ENCODE data around the gene DMAP1.

Gene DMAP1

GRCh38 chr1:44230796-44231195 is 17.5 kb downstream of the DMAP1 start:
- no peaks in the 10 kb centered on the region for H3K4me1 ChIP-seq (ENCODE audit: insufficient read depth, low read length)
- H3K36me3 ChIP-seq (ENCODE audit: insufficient read depth, low read length) = peaks cover 6% of the 10 kb centered on the region
- H3K27ac ChIP-seq (ENCODE audit: low read depth, low read length) = no peak overlapping the region
- no peak overlapping the region for H3K4me3 ChIP-seq (ENCODE audit: low read depth in 1 of 2, low read length in 2 of 2)
- no peak overlapping the region for H3K9ac ChIP-seq (ENCODE audit: low read length)
- no peaks in the 10 kb centered on the region for H3K27me3 ChIP-seq (ENCODE audit: control insufficient read depth in 1 of 2, insufficient read depth in 2 of 2, low read length in 2 of 2)
- H3K9me3 ChIP-seq (ENCODE audit: low read length) = no peaks in the 10 kb centered on the region

GRCh38 chr1:44233593-44233992 is 20.3 kb downstream of the DMAP1 start:
- no peaks in the 10 kb centered on the region for H3K27me3 ChIP-seq (ENCODE audit: control insufficient read depth in 1 of 2, insufficient read depth in 2 of 2, low read length in 2 of 2)
- H3K4me3 ChIP-seq (ENCODE audit: low read depth in 1 of 2, low read length in 2 of 2) = no peak overlapping the region
- H3K9ac ChIP-seq (ENCODE audit: low read length) = no peak overlapping the region
- H3K9me3 ChIP-seq (ENCODE audit: low read length) = no peaks in the 10 kb centered on the region
- H3K4me1 ChIP-seq (ENCODE audit: insufficient read depth, low read length) = peaks cover 18% of the 10 kb centered on the region
- peaks cover 6% of the 10 kb centered on the region for H3K36me3 ChIP-seq (ENCODE audit: insufficient read depth, low read length)
- no peak overlapping the region for H3K27ac ChIP-seq (ENCODE audit: low read depth, low read length)

GRCh38 chr1:44235808-44236207 is 22.5 kb downstream of the DMAP1 start:
- H3K27me3 ChIP-seq (ENCODE audit: control insufficient read depth in 1 of 2, insufficient read depth in 2 of 2, low read length in 2 of 2) = no peaks in the 10 kb centered on the region
- H3K9me3 ChIP-seq (ENCODE audit: low read length) = no peaks in the 10 kb centered on the region
- H3K27ac ChIP-seq (ENCODE audit: low read depth, low read length) = no peak overlapping the region
- peaks cover 6% of the 10 kb centered on the region for H3K36me3 ChIP-seq (ENCODE audit: insufficient read depth, low read length)
- H3K4me1 ChIP-seq (ENCODE audit: insufficient read depth, low read length) = peaks cover 40% of the 10 kb centered on the region
- H3K4me3 ChIP-seq (ENCODE audit: low read depth in 1 of 2, low read length in 2 of 2) = no peak overlapping the region
- no peak overlapping the region for H3K9ac ChIP-seq (ENCODE audit: low read length)

- no peak overlapping the region for H3K9ac ChIP-seq (ENCODE audit: low read length)
- H3K27me3 ChIP-seq (ENCODE audit: control insufficient read depth in 1 of 2, insufficient read depth in 2 of 2, low read length in 2 of 2) = no peaks in the 10 kb centered on the region
- H3K36me3 ChIP-seq (ENCODE audit: insufficient read depth, low read length) = peaks cover 2% of the 10 kb centered on the region
- no peak overlapping the region for H3K4me3 ChIP-seq (ENCODE audit: low read depth in 1 of 2, low read length in 2 of 2)
- no peaks in the 10 kb centered on the region for H3K9me3 ChIP-seq (ENCODE audit: low read length)
- H3K4me1 ChIP-seq (ENCODE audit: insufficient read depth, low read length) = peaks cover 43% of the 10 kb centered on the region
- no peak overlapping the region for H3K27ac ChIP-seq (ENCODE audit: low read depth, low read length)
Observed at GRCh38 chr1:44236490-44237272, 23.4 kb downstream of the DMAP1 start.

- H3K4me1 ChIP-seq (ENCODE audit: insufficient read depth, low read length) = peaks cover 43% of the 10 kb centered on the region
- peak overlapping the region; percentile 86 for H3K27ac ChIP-seq (ENCODE audit: low read depth, low read length)
- no peaks in the 10 kb centered on the region for H3K36me3 ChIP-seq (ENCODE audit: insufficient read depth, low read length)
- peak overlapping the region; percentile 21 for H3K9ac ChIP-seq (ENCODE audit: low read length)
- peak overlapping the region in 1 of 2 donors; percentile 11 for H3K4me3 ChIP-seq (ENCODE audit: low read depth in 1 of 2, low read length in 2 of 2)
- H3K27me3 ChIP-seq (ENCODE audit: control insufficient read depth in 1 of 2, insufficient read depth in 2 of 2, low read length in 2 of 2) = no peaks in the 10 kb centered on the region
- H3K9me3 ChIP-seq (ENCODE audit: low read length) = no peaks in the 10 kb centered on the region
Observed at GRCh38 chr1:44237721-44238457, 24.6 kb downstream of the DMAP1 start.

GRCh38 chr1:44238660-44239059 is 25.4 kb downstream of the DMAP1 start:
- Histone ChIP-seq H3K27me3 (ENCODE audit: control insufficient read depth in 1 of 2, insufficient read depth in 2 of 2, low read length in 2 of 2) (no peaks in the 10 kb centered on the region), H3K9me3 (ENCODE audit: low read length) (no peaks in the 10 kb centered on the region), H3K27ac (ENCODE audit: low read depth, low read length) (peak overlapping the region; percentile 86), H3K4me3 (ENCODE audit: low read depth in 1 of 2, low read length in 2 of 2) (no peak overlapping the region), H3K36me3 (ENCODE audit: insufficient read depth, low read length) (peaks cover 7% of the 10 kb centered on the region), H3K4me1 (ENCODE audit: insufficient read depth, low read length) (peaks cover 43% of the 10 kb centered on the region), H3K9ac (ENCODE audit: low read length) (peak overlapping the region; percentile 21)

- no peak overlapping the region for H3K4me3 ChIP-seq (ENCODE audit: low read depth in 1 of 2, low read length in 2 of 2)
- no peak overlapping the region for H3K9ac ChIP-seq (ENCODE audit: low read length)
- H3K9me3 ChIP-seq (ENCODE audit: low read length) = no peaks in the 10 kb centered on the region
- peaks cover 12% of the 10 kb centered on the region for H3K36me3 ChIP-seq (ENCODE audit: insufficient read depth, low read length)
- H3K27me3 ChIP-seq (ENCODE audit: control insufficient read depth in 1 of 2, insufficient read depth in 2 of 2, low read length in 2 of 2) = no peaks in the 10 kb centered on the region
- peak overlapping the region; percentile 86 for H3K27ac ChIP-seq (ENCODE audit: low read depth, low read length)
- H3K4me1 ChIP-seq (ENCODE audit: insufficient read depth, low read length) = peaks cover 43% of the 10 kb centered on the region
Observed at GRCh38 chr1:44239331-44239960, 26.2 kb downstream of the DMAP1 start.

- H3K9me3 ChIP-seq (ENCODE audit: low read length) = no peaks in the 10 kb centered on the region
- peaks cover 43% of the 10 kb centered on the region for H3K4me1 ChIP-seq (ENCODE audit: insufficient read depth, low read length)
- H3K9ac ChIP-seq (ENCODE audit: low read length) = peak overlapping the region; percentile 59
- H3K27ac ChIP-seq (ENCODE audit: low read depth, low read length) = peak overlapping the region; percentile 86
- no peaks in the 10 kb centered on the region for H3K27me3 ChIP-seq (ENCODE audit: control insufficient read depth in 1 of 2, insufficient read depth in 2 of 2, low read length in 2 of 2)
- H3K36me3 ChIP-seq (ENCODE audit: insufficient read depth, low read length) = peaks cover 12% of the 10 kb centered on the region
- no peak overlapping the region for H3K4me3 ChIP-seq (ENCODE audit: low read depth in 1 of 2, low read length in 2 of 2)
Observed at GRCh38 chr1:44239961-44240371, 26.7 kb downstream of the DMAP1 start.

GRCh38 chr1:44240802-44241671 is 27.8 kb downstream of the DMAP1 start:
- no peak overlapping the region for H3K4me3 ChIP-seq (ENCODE audit: low read depth in 1 of 2, low read length in 2 of 2)
- H3K36me3 ChIP-seq (ENCODE audit: insufficient read depth, low read length) = peaks cover 14% of the 10 kb centered on the region
- H3K9me3 ChIP-seq (ENCODE audit: low read length) = no peaks in the 10 kb centered on the region
- no peaks in the 10 kb centered on the region for H3K27me3 ChIP-seq (ENCODE audit: control insufficient read depth in 1 of 2, insufficient read depth in 2 of 2, low read length in 2 of 2)
- peak overlapping the region; percentile 86 for H3K27ac ChIP-seq (ENCODE audit: low read depth, low read length)
- peaks cover 43% of the 10 kb centered on the region for H3K4me1 ChIP-seq (ENCODE audit: insufficient read depth, low read length)
- peak overlapping the region; percentile 59 for H3K9ac ChIP-seq (ENCODE audit: low read length)

GRCh38 chr1:44242746-44243145 is 29.5 kb downstream of the DMAP1 start:
- peaks cover 25% of the 10 kb centered on the region for H3K36me3 ChIP-seq (ENCODE audit: insufficient read depth, low read length)
- no peak overlapping the region for H3K9ac ChIP-seq (ENCODE audit: low read length)
- no peaks in the 10 kb centered on the region for H3K27me3 ChIP-seq (ENCODE audit: control insufficient read depth in 1 of 2, insufficient read depth in 2 of 2, low read length in 2 of 2)
- no peak overlapping the region for H3K27ac ChIP-seq (ENCODE audit: low read depth, low read length)
- no peaks in the 10 kb centered on the region for H3K9me3 ChIP-seq (ENCODE audit: low read length)
- H3K4me3 ChIP-seq (ENCODE audit: low read depth in 1 of 2, low read length in 2 of 2) = no peak overlapping the region
- peaks cover 31% of the 10 kb centered on the region for H3K4me1 ChIP-seq (ENCODE audit: insufficient read depth, low read length)

Measured in muscle layer of colon (tissue), 2 donors.